Mucosa of descending colon (tissue), 3 donors: Measurements from ENCODE around the gene NCK1. TPM values are rescaled to one million over a fixed set of nuclear protein-coding genes. Genes with fewer than 3 reads are reported as not detected.

Source experiments
- ATAC-seq: fragments of 200-7000 bp; cut with Tn5 transposase; one replicate; pipeline ENCODE4 v1.9.1; 2020; ENCODE audit warnings: mild to moderate bottlenecking, moderate library complexity
- DNase-seq, 3 donors: peaks; one replicate each; pipeline ENCODE4 v3.0.0-alpha.2; 2020
- H3K36me3 ChIP-seq: fragments of 200-600 bp; one replicate; pipeline ENCODE4 v1.8.0; 2021; ENCODE audit warnings: low read depth, mild to moderate bottlenecking
- H3K4me1 ChIP-seq: fragments of 200-600 bp; one replicate; pipeline ENCODE4 v1.8.0; 2021; ENCODE audit warnings: low read depth, mild to moderate bottlenecking
- H3K4me3 ChIP-seq: fragments of 200-600 bp; one replicate; pipeline ENCODE4 v1.8.0; 2021; ENCODE audit warnings: mild to moderate bottlenecking
- H3K9me3 ChIP-seq: fragments of 200-600 bp; one replicate; pipeline ENCODE4 v1.8.0; 2021; ENCODE audit warnings: mild to moderate bottlenecking
- intact Hi-C, 2 donors: fragments of 100-400 bp; cut with DNase I in 1 of 2; cut with micrococcal nuclease in 1 of 2; formaldehyde crosslinking; loops; one replicate each; pipeline versions ENCODE4 v1.11.0 to v1.11.1; 2022; cut with DNase I, micrococcal nuclease
- total RNA-seq, 3 donors: library from RNA; stranded (reverse); fragmentation: NEBNext Ultra II Directional in 2 of 3; extraction: Animal tissue kit (Norgen Biotek cat#: 25700) in 2 of 3; gene quantifications; one replicate each; pipeline versions ENCODE4 v1.2.1 to v1.2.4, GENCODE V29; 2021 to 2023
- TF ChIP-seq, protein P1 (sequence below): fragments of 200-600 bp; IDR thresholded peaks from one replicate; pipeline ENCODE4 v1.8.0; 2022; ENCODE audit warnings: antibody characterized with exemption, mild to moderate bottlenecking
- donor health status: DM: no; HTN: no; CAD: no; lungs with moderate emphysema.
- donor health status: DM: no; HTN: no; CAD: no.
- donor health status: DM: no; HTN: yes; CAD: no.

NCK1 gene
- total RNA-seq, 3 donors from 2014 or later = 47.0 to 56.4 (median 50.1) TPM

DNA sequence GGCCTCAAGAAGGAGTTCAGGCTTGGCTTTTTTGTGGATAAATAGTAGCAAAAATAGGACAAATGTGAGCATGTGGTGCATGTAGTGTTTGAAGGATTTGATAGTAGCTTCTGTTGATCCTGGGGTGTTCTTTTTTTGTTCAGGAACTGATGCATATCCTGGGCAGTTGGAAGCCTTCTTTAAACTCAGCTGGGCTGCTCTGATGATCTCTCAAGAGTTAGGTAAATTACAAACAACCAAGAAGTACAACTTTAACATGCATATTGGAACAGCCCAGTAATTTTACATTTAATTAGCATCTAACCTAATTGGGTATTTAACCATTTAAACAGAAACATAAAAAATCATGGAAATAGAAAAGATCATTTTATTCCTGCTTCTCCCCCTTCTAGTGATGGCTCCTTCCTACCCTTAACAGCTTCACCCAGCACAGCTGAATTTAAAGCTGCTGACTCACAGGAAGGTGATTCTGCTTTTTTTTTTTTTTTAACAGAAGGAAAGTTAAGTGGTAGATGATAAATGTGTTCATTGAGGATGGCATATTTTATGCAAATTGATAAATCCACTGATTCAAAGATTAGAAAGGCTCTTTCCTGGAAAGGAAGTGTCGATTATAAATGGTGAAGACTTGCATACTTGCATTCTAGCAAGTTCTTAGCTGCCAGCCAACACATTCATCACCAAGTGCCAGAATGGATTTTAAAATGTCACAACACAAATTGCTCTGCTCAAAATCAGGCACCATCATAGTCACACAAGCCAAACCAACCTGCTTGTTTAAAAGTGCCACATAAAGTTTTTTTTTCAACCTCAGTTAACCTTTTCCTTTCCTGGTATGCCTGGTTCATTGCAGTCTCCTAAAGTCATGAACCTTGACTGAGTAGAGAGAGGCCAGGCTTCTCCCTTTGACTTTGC is 23.1 kb upstream of the NCK1 start:
- ATAC-seq = no peak
- intact Hi-C loops = no loop called here
- TF ChIP-seq, protein P1, sequence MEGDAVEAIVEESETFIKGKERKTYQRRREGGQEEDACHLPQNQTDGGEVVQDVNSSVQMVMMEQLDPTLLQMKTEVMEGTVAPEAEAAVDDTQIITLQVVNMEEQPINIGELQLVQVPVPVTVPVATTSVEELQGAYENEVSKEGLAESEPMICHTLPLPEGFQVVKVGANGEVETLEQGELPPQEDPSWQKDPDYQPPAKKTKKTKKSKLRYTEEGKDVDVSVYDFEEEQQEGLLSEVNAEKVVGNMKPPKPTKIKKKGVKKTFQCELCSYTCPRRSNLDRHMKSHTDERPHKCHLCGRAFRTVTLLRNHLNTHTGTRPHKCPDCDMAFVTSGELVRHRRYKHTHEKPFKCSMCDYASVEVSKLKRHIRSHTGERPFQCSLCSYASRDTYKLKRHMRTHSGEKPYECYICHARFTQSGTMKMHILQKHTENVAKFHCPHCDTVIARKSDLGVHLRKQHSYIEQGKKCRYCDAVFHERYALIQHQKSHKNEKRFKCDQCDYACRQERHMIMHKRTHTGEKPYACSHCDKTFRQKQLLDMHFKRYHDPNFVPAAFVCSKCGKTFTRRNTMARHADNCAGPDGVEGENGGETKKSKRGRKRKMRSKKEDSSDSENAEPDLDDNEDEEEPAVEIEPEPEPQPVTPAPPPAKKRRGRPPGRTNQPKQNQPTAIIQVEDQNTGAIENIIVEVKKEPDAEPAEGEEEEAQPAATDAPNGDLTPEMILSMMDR = no peak
- H3K9me3 ChIP-seq = no peaks in the 10 kb centered on the region
- H3K4me3 ChIP-seq = no peak overlapping the region
- DNase-seq = no peak
- H3K36me3 ChIP-seq = no peaks in the 10 kb centered on the region
- no peaks in the 10 kb centered on the region for H3K4me1 ChIP-seq

DNA sequence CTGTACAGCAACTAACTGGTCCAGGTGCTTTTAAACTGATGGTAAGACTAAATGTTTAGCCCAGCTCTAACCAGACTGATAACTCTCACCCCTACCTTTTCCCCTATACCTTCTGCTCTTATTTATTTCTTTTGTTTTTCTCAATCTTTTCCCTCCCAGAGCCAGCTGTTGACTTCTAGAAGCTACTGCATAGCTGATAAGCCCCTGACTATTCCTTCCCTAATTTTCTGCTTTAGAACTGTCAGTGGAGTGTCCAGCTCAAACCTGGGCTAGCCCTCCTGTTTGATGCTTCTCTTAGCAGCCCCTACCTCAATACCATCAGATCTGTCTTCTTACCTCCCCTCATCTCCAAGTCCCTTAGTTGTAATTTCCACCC is 22.5 kb upstream of the NCK1 start:
- DNase-seq = no peak
- Histone ChIP-seq H3K36me3 (no peaks in the 10 kb centered on the region), H3K9me3 (no peaks in the 10 kb centered on the region), H3K4me1 (no peaks in the 10 kb centered on the region), H3K4me3 (no peak overlapping the region)
- TF ChIP-seq, protein P1 = no peak
- intact Hi-C loops = no loop called here
- no peak for ATAC-seq

DNA sequence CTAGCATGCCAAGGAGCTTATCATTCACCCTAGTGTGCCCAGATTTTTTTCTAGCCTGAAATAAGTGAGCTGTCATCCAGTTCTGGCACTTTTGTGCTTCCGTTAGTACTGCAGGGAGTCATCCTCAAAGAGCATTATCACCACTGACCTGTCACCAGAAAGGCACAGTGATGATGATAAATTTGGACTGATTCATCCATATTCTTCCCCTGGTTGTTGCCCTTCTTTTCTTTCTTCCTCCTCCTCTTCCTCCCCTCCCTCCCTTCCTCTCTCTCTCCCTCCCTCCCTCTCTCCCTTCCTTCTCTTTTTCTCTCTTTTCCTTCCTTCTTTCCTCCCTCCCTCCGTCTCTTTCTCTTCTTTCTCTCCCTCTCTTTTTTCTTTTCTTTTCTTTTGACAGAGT is 21.8 kb upstream of the NCK1 start:
- TF ChIP-seq, protein P1 = no peak
- Histone ChIP-seq H3K36me3 (no peaks in the 10 kb centered on the region), H3K4me3 (no peak overlapping the region), H3K4me1 (no peaks in the 10 kb centered on the region), H3K9me3 (no peaks in the 10 kb centered on the region)
- intact Hi-C loops = no loop called here
- DNase-seq (no peak), ATAC-seq (no peak)

DNA sequence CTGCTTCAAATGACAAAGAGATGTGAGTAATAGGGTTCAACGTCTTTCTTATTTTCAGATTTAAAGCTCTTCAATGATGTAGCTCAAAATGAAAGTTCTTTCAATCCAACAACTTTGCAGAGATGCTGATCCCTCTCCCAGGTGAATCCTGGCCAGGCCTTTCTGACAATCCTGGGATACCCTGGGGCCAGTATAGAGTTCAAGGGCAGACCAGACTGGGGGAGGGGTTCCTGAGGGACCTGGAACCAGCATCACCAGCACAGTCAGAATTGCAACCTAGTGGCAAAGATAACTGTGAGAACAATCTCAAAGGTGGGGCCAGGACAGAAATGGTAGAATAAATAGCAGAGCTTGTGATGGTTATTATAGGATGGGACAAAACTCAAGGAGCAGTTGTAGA is 19.7 kb upstream of the NCK1 start:
- no peak for DNase-seq
- H3K36me3 ChIP-seq = no peaks in the 10 kb centered on the region
- TF ChIP-seq, protein P1 = no peak
- intact Hi-C loops = no loop called here
- no peak for ATAC-seq
- H3K4me3 ChIP-seq = no peak overlapping the region
- no peaks in the 10 kb centered on the region for H3K4me1 ChIP-seq
- H3K9me3 ChIP-seq = no peaks in the 10 kb centered on the region

DNA sequence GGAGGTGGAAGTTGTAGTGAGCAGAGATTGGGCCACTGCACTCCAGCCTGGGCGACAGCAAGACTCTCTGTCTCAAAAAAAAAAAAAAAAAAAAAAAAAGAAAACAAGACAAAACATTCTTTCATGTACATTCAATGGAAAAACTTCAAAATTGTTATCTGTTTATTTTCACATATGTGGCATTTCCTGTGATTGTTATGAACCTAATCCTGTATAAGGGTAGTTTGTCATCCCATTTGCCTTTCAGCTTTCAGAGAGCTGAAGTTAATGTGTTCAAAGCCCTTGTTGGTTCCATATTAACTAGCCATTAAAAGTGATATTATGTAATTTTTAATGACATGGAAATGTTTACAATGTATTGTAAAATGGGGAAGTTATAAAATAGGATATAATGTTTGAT is 17.3 kb upstream of the NCK1 start:
- DNase-seq (no peak), ATAC-seq (no peak)
- no peak overlapping the region for H3K4me3 ChIP-seq
- no peaks in the 10 kb centered on the region for H3K36me3 ChIP-seq
- TF ChIP-seq, protein P1 = no peak
- H3K9me3 ChIP-seq = no peaks in the 10 kb centered on the region
- intact Hi-C loops = no loop called here
- H3K4me1 ChIP-seq = no peaks in the 10 kb centered on the region
